HG03045 (cell line): ENCODE data around the gene MICALL2.

Experiments used
- ATAC-seq: cut with Tn5 transposase; IDR thresholded peaks from one replicate; pipeline ENCODE4 v1.9.1; 2021; ENCODE audit warnings: mild to moderate bottlenecking, moderate library complexity; ENCODE audit not compliant: unreplicated experiment

Gene MICALL2

DNA sequence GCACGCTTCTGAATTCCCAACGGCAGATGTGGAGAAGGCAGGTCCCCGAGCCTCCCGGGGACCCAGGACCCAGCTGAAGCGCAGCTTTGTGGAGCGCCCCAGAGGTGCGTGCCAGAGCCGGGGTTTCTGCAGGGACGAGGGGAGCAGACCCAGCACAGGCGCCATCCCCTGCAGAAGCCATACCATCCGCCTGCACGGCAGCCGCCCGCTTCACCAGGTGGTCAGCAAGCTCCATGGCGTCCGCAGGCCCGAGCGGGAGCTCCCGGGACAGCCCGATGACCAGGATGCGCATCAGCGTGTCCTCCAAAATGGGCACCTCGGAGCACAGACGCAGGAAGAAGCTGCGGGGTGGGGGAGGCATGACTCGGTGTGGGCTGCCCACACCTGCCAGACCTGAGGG lies 34.3 kb upstream of the MICALL2 start:
- ATAC-seq = no peak

DNA sequence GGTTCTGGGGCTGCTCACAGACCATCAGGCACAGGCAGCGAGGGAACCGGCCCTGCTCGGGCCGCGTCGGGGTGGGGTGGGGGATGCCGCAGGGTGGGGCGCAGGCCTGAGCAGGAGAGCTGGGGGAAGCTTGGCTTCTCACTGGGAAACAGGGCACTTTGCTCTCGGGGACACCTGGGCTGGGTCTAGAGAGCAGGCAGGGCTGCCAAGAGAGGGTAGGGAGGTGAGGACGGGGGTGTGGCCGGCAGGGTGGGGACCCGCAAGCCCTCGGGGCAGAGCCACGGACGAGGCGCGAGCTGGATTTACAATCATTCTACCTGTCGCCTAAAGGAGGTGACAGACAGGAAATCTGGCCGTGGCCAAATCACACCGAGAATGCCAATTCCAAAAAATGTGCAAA lies 33.9 kb upstream of the MICALL2 start:
- no peak for ATAC-seq

DNA sequence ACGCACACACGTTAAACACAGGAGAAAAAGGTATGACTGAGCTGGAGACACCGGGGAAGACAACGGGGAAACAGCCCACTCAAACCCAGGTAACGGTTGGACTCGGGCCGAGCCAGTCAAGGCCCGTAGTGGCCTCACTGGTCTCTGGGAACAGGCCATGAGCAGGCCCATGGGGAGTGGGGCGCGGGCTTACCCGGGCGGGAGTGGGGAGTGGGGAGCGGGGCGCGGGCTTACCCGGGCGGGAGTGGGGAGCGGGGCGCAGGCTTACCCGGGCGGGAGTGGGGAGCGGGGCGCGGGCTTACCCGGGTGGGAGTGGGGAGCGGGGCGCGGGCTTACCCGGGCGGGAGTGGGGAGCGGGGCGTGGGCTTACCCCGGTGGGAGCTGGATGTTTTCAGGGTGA lies 33.4 kb upstream of the MICALL2 start:
- ATAC-seq = no peak

DNA sequence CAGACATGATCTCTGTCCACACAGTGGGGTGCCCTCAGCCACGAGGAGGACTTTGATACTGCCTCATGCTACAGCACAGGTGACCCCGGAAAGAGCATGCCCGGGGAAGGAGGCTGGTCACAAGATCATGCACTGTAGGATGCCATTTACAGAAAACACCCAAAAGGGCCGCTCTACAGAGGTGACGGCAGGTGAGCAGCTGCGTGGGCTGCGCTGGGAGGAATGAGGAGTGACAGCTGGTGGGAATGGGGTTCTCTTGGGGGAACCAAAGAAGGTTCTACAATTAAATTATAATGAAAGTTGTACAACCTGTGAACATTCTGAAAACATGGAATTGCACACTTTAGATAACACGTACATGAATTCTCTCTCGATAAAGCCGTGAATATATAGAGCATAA lies 33.0 kb upstream of the MICALL2 start:
- ATAC-seq = no peak

DNA sequence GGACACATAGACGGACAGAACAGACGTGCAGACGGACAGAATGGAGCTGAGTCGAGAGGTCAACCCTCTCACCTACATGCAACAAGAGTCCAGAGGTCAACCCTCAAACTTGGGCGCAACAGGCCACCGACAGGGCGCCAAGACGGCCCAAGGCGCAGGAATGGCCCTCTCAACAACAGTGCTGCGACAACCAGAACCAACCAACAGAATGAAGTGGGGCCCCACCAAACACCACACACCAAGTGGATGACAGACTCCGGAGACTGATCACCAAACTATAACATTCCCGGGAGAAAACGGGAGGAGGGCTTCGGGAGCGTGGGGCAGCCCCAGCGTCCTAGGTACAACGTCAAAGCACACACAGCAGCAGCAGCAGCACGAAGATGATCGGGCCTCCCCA lies 31.6 kb upstream of the MICALL2 start:
- ATAC-seq = no peak

DNA sequence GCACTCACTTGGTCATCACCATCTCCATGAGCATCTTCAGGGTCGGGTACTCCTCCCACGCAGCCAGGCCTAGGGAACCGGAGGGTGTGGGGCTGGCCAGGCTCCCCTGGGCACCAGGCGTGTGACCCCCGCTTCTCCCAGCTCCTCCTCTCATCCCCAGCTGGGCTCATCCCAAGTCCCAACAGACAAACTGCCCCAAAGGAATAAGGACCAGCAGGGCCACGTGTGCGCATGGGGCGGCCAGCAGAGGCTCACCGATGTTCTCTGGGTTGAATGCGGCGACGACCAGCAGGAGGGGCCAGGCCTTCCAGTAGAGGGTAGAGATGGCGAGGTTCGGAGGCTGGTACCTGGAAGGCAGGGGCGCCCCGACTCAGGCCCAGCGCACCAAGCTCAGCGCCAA lies 30.1 kb upstream of the MICALL2 start:
- ATAC-seq = no peak

DNA sequence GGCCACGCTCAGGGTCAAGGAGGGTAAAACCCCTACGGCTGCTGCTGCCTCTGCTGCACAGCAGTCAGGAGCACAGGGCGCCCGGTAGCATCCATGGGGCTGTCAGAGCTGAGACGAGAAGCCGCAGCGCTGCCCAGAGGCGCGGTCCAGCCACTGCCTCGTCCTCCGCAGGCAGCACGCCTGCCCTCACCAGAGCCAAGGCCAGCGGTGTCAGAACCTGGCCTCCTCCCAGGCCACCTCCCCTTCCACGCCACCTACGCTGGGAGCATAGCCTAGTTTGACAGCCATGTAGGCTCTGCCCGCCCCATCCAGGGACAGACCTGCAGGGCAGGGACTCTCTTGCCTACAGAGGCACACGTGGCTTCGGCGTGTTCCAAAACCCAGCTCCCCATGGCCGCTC lies 28.7 kb upstream of the MICALL2 start:
- ATAC-seq = no peak

DNA sequence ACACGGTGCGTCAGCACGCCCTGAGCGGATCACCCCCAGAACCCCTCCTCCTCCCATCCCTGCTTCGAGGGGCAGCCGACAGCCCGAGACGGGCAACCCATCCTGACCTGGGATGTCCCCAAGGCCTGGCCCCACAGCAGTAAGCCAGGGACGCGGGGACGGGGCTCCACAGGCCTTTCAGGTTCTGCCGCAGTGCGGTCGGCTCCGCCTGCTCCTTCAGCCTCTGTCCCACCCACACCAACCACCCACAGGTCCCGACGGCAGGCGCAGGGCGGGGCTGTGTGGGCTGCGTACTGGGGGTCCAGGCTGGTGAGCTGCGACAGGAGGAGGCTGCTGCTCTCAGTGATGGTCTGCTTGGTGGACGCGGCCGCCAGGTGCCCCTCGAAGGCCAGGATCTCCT lies 28.2 kb upstream of the MICALL2 start:
- ATAC-seq = no peak

DNA sequence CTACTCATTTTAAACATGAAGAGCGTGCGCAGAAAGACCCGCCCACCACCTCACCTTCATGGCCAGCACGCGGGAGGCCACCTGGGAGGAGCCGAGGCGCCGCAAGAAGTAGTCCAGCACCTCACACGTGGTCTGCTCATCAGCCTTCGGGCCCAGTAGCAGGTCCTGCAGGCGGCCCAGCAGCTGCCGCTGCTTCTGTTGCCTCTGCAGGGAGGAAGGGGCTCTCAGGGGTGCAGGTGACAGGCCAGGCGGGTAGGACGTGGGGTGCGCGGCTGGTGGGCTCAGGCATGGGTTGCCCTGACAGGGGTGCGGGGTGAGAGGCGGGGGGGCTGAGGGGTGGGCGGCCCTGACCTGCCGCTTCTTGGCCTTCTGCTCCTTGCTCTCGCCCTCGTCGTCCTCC lies 27.3 kb upstream of the MICALL2 start:
- no peak for ATAC-seq

DNA sequence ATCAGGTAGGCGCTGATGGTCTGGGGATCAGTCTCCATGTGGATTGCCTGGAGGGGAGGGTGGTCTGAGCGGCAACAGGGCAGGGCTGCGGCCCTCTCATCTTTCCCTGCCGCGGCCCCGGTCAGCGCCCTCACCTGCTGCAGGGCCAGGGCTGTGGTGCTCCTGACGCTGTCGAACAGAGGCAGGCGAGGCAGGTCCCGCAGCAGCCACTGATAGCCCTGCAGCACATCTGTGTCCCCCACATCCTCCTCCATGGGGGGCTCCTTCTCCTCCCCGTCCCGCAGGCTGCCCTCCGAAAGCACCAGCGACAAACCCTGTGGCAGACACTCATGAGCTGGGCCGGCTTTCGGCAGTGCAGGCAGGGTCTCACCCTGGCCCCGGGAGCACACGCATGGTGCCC lies 25.9 kb upstream of the MICALL2 start:
- ATAC-seq = no peak

DNA sequence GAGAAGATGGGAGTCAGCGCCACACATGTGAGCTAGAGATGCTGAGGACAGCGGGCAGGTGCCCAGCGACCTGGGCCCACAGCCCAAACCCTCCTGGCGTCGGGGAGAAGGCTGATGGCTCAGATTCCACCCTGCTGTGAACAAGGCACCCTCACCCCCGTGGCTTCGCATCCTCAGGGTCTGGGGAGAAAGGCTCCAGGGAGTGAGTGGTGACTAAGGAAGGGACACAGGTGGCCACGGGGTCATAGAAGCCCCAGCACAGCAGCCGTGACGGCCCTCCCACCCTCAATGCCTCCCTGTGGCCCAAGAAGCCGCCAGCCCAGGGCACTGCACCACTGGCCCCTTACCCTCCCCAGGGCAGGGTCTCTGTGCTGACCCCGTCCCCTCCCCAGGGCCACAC lies 25.3 kb upstream of the MICALL2 start:
- ATAC-seq = no peak

DNA sequence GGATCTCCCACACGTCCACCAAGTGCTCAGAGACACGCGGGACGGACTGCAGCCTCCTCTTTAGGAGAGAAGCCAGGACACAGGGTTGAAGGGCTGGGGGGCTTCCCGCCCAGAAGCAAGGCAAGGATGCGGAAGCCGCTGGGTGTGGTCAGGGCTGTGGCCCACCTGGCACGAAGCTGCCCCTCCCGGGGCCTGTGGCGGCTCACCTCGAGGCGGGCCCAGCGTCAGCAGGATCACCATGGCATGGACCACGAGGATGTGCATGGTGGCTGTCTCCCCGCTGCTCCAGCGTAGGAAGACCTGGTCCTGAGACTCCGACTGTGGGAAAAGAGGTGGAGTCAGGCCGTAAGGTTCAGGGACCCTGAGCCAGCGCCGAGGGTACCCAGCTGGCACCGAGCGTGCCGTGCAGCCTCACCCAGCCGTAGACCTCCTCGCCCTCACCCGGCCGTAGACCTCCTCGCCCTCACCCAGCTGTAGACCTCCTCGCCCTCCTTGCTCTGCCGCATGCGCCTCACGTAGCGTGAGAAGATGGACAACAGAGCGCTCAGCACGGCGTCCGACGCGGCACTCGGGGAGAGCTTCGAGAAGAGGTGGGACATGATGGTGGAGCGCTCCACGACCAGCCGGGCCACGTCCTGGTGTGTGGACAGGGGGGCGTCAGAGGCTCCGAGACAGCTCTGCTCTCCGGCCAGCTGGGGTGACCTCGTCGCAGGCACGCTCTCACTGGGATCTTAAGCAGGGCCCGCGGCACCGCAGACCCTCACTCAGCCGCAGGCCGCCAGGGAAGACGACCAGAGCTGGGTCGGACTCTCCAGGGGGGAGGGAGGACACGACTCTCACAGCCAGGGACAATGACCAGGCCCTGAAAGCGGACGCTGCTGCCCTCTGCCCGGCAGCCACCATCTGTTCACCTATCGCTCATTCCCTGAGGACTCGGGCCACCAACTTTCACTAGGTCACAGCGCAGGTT lies 24.6 kb upstream of the MICALL2 start:
- ATAC-seq = no peak

DNA sequence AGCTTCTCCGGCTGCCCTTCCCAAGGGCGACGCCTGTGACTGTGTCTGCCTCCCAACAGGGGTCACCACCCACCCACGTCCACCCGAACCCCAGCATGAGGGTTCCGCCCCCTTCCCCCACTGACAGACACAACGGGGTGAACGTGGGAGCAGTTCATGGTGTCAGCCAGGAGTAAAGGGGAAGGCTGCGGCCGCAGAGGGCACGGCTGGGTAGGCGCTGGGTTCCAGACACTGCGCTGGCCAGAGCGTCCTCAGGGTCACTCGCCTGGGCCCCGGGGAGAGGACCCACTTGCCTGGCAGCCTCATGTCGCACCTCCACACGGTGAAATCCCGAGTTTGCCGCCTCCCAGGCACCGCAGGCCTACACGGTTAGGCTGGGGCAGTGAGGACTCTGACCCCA lies 23.8 kb upstream of the MICALL2 start:
- ATAC-seq = no peak

DNA sequence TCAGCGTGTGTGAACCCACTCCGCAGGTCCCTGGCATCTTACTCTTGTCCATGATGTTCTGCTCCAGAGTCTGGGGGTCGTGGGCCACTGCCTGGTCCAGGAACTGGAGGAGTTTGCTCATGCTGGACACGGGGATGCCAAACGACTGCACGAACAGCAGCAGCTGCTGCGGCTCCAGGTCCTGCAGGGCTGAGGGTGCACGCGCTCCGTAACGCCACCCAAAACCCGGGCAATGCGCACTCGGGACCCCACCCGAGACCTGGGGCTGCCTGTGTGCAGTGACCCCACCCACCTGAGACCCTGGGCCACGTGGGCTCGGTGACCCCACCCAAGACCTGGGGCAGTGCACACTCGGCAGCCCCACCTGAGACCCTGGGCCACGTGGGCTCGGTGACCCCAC lies 22.0 kb upstream of the MICALL2 start:
- ATAC-seq = no peak

DNA sequence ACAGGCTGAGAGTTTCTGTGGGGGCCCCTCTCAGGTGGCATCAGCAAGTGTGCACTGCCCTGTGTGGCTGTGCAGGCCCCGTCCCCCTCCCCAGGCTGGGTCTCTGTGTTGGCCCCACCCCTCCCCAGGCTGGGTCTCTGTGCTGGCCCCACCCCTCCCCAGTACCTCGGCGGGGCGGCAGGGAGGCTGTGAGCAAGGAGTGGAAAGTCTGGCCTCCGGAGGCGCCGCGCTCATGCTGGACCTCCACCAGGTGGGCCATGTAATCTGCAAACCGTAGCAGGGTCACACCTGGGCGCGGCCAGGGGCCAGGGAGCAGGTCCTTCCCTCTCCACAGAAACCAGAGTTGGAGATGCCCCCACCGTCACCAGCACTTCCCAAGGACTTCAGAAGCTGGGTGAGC lies 21.4 kb upstream of the MICALL2 start:
- no peak for ATAC-seq

DNA sequence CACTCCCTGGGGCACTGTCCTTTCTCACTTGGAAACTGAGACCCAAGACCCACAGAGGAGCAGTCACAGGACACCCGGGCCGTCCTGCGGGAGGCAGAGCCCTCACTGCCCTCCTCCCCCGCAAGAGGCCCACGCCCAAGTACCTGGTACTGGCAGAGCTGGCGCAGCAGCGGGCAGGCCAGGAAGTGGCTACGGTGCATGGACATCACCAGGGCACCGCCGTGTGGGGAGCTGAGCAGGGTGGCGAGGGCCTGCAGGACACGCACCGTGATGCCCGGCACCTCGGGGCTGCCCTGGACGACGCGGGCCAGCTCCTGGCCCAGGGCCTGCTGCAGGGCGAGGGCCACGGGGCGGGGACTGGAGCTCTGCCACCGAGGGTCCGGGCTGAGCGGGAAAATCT lies 20.0 kb upstream of the MICALL2 start:
- no peak for ATAC-seq

DNA sequence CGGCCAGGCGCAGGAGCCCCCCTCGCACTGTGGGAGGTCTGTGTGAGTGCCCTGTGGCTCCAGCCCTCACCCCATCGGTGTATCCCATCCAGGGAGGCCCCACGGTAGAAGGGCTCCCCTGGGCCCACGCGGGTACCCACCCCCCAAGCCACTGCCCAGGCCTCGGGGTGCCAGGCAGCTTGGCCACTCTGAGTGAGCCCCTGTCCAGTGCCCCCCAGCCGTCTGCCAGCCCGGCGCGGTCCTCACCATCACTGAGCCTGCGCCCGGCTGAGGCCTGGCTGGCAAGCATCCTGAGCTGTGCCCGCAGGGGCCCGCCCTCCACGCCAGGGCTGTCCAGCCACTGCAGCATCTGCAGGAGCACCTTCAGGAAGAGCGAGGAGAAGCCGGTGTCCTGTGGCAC lies 19.2 kb upstream of the MICALL2 start:
- ATAC-seq = no peak

DNA sequence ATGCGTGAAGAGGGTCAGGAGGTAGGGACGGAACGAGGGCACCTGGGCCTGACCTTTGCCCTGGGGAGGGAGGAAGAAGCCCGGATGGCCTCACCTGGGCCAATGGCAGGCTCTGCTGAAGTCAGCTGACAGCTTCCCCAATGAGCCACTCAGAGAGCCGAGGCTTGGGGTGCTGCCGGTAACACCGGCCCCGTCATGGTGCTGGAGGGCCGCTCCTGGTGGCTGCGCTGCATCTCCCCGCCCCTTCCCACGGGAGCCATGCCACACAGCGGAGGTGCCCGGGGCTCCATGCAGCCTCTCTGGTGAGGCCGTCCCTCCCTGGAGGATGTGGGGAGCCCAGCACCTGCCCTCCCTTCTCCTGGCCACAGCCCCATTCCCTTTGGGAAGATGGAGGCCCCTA lies 17.6 kb upstream of the MICALL2 start:
- ATAC-seq = no peak

DNA sequence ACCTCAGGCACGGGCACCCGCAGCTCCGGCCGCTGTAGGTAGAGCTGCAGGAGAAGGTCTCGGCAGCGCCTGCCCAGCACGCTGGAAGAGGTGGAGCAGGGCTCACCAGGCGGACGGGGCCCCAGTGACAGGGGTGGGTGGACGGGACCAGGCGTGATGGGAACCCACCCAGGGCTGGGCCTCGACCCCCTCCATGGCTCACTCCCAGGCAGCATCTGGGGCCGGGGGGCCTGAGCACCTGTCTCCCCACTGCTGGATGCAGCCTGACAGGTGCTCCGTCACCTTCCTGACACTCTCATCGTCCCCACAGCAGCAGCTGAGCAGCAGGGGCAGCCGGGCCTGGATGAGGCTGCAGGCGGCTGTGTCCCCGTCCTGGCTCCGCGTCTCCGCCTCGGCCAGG lies 16.7 kb upstream of the MICALL2 start:
- ATAC-seq = no peak

DNA sequence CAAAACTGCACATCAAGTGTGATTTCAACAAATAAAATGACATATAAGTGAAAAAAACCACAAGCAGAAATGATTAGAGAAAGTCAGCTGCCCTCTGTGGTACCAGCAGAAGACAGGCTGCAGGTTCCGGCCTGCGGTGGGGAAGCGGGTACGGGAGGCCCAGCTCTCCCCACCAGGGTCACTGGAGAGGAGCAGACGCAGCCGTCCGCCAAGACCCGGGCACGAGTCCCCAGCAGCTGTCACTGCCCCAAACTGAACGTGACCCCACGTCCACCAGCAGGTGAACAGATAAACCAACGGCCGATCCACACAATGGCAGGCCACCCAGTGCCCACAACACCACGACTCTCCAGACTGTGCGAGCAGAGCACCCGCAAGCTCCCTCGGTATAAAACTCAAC lies 16.1 kb upstream of the MICALL2 start:
- no peak for ATAC-seq

DNA sequence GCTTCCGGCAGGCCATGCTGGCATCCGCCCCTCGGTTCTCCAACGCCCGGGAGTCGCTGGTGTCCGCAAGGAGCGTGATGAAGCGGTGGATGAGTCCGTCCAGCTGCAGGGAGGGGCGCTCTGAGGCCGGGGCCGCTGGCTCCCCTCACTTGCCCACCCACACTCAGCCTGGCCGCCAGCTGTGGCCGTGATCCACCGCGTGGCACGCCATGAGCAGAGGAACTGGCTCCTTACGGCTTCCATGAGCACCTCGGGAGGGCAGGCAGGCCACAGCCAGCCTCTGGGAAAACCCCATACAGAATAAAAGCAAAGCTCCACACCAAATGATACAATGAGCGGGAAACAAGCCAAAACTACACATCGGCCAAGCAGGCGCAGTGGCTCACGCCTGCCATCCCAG lies 15.5 kb upstream of the MICALL2 start:
- no peak for ATAC-seq

DNA sequence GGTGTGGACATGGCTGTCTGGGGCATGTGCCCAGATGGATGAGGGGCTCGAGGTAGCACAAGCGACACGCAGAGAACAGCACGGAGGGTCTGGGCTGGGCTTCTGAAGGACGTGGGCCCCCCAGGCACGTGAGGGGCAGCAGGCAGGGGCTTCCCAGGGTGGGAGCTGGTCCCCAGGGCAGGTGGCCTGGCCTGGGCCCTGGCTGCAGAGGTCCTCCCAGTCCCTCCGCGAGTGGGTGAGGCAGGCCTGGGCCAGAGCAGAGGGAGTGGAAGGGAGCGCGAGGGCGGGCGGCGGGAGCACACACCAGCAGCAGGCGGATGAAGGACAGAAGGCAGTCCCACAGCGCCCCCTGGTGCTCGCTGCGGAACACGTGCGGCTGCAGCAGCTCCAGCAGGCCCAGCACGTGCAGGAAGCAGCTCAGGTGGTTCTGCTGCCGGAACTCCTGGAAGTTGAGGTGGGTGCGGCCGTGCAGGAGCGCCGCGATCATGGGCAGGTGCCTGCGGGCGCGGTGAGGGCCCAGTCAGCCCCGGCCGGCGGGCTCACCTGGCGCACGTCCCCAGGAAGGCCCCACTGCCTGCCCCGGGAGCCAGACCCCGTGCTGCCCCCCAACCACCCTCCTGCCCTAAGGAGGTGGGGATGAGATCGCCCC lies 14.7 kb upstream of the MICALL2 start:
- ATAC-seq = no peak

DNA sequence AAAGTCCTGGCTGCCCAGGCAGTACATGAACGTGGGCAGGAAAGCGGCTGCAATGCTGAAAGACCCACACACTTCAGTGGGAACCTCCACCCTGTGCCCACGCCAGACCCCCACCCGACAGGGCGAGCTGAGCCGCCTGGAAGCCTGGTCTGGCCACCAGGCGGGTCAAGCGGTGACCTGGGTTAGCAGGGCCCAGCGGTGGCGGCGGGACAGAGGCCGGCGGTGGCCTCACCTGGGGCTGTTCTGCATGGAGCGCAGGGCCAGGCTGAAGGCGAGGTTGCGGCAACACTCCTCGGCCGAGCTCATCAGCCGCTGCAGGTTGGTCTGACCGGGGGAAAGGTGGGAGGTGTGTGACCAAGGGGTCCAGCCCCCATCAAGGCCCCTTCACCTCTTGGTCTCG lies 11.6 kb upstream of the MICALL2 start:
- no peak for ATAC-seq
